Stimulated activated CD4-positive, alpha-beta T cell treated with anti-CD3 and anti-CD28 coated beads, Interleukin-12 subunit alpha, Interleukin-12 subunit beta, amount 100 ng/mL, for 24 hours (primary cell): ENCODE measurements around the gene C2orf49.
A peak's percentile ranks its signal among the peaks of the same experiment; 100 is the strongest.
"Not testable (repeated sequence)": the region's sequence is repeated elsewhere in the genome, so short reads cannot be mapped to it uniquely, and the experiment has no call there.

Experiments used
- DNase-seq, 2 experiments: peaks; one replicate each; pipeline ENCODE4 v3.0.0-alpha.2; 2020; ENCODE audit warnings: low read depth in 2 of 2

The C2orf49 gene

DNA sequence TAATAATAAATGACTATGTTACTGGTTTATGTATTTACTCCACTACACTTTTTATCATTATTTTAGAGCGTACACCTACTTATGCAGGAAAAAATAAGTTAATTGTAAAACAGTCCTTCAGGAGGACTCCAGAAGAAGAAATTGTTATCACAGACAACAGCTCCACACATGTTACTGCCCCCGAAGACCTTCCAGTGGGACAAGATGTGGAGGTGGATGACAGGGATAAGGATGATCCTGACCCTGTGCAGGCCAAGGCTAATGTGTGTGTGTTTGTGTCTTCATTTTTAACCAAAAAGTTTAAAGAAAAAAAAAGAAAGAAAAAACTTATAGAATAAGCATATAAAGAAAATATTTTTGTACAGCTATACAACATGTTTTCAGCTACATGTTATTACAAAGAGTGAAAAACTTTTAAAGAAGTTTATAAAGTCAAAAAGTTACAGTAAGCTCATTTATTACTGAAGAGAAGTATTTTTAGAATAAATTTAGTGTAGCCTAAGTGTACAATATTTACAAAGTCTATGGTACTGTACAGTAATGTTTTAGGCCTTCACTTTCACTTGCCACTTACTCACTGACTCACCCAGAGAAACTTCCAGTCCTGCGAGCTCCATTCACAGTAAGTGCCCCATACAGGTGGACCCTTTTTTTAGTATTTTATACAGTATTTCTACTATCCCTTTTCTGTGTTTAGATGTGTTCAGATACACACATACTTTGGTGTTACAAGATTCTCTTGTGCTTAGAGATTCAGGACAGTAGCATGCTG is 15.3 kb upstream of the C2orf49 start:
- no peak for DNase-seq

DNA sequence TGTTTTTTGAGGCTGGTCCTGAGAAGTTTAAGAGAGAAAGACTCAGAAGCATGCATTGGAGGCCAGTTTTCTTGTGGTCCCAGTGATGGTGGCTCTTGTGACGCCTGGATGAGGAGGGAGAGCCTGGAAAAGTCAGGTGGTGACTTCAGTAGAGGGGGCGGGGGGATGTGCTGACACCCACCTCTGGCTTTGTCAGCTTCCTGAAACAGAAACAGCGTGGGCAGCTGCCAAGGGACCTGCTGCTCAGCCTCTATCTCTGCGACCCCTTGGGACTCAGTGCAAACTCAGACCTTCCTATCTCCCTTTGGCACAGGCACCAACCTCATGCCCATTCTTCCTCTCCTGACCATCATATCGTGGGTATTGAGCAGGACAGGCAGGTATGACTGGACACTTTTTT is 14.2 kb upstream of the C2orf49 start:
- no peak for DNase-seq

DNA sequence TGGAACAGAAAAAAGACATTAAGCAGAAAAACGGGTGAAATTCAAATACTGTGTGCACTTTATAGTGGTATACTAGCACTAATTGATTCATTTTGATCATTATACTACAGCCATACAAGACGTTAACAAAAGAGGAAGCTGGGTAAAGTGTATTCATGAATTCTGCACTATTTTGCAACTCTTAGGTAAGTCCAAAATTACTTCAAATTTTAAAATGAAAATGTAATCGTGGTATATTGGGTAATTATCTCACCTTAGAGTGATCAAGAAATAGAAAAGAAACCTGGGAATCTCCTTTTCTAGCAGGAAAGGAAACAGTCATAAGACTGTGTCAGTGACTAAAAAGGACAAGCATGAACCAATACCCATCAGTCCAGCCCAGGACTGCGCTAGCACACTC is 13.2 kb upstream of the C2orf49 start:
- no peak for DNase-seq

DNA sequence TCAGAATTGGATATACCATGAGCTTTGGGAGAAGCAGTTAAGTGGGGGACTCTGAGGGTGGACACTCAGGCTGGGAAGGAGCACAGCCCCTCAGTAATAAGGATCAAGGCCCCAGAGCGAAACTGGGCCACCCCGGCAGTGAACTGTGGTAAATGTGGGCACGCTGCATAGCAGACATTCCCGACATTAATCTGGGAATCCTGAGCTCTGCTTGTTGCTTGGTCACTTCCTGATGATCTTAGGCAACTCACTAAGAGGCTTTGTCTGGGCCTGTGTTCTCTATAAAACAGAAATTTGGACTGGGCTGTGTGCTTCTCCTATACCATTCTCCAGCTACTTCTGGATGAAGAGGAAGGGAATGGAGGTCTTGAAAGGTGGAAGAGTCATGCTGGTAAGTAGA is 12.6 kb upstream of the C2orf49 start:
- no peak for DNase-seq

DNA sequence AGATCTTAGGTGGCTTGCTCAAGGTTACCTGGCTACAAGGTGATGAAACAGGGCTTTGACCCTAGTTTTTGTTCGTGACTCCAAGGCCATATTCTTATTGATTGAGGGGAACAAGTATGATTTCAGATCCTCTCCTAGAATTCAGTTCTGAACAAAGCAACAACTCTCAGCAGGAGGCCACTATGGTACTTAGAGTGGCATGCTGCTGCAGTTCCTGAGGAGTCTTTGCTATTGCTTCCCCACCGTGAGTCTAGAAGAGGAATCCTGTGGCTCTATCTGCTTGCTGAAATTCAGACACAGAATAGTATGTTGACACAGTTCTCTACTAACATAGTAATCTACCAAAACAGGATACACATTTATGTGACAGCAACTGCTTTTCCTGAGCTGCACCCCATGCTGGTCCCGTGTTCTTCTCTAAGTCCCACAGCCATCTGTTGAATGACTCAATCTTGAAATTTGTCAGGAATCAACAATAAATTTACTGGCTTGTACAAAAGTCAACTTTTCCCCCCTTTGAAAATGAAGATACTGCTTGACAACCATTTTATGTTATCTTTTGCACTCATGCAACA is 11.9 kb upstream of the C2orf49 start:
- DNase-seq, result no peak

DNA sequence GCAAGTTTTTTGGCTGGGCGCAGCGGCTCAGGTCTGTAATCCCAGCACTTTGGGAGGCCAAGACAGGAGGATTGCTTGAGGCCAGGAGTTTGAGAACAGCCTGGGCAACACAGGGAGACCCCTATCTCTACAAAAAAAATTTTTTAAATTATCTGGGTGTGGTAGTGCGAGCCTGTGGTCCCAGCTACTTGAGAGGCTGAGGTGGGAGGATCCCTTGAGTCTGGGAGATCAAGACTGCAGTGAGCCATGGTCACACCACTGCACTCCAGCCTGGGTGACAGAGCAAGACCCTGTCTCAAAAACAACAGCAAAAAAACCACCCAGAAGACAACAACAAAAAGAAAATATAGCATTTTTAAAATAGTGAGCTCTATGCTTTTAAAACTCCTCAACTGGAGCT is 10.1 kb upstream of the C2orf49 start:
- not testable (repeated sequence) for DNase-seq

DNA sequence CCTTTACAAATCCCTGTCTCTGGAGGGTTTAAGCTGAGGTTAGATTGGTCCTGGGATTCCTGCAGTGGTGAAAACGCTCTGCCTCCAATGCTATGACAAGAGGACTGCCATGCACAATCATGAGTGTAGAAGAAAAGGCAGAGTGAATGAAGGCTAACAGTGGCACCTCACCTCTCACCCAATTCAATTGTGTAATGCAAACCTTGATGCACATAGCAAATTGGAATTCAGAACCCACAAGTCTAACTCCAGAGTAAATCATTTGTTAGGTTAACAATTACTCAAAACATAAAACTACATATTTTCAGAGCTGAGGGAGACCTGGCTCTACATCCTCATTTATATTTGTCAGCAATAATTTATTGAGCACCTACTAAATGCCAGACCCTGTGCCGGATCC is 9.7 kb upstream of the C2orf49 start:
- DNase-seq, result no peak

DNA sequence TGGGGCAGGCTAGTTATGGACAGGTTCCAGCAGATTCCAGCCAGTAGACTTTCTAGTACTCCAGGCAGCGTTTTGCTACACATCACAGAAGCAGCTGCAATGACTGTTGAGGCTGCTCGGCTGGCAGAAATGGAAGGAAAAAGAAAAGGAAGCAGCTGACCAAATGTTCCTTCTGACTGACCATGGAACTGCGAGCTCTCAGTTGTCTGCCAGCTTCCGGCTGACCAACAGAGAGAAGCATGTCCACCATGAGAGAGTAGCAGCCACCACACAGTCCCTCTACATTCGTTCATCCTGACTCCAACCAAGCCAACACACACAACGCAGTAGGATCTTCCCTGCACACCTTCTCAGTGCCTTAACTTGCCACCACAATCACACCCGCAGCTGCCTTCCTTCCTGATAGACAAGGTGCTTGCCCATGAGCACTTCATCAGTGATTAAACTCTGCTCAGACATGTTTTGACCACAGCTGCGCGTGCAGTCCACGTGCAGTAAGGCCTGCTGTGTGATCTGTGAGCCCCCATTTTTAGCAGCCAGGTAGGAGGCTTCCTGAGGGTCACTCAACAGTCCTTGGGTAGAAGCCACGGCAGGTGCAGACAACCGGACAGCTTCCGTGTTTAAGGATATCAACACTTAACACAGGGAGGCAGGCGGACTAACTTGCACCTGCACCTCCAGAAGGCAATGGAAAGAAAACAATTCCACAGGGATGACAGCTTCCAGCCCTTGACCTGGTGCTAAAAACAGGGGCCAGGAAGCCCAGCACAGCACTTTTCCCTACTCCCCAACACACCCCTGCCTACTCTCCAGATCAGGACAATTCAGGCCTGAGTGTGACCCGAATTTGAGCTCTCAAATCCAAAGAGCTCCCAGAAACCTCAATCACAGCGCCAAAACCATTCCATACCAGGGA is 8.8 kb upstream of the C2orf49 start:
- peak in 1 of 2 experiments; percentile 16 for DNase-seq

DNA sequence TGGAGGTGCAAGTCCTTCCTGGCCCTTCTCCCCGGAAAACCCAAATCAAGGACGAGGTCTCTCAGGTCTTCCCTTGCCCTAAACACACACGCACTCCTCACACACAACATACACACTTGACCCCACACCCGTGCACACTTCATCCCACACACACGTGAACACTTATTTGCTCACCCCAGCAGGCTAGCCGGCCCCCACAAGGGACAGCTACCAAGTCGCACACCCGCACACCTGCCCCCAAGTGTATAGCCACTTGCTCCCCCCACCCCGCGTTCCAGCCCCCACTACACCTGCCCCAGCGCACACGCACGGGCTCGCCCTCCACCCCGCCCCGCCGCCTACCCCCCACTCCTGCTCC is 8.2 kb upstream of the C2orf49 start:
- peak in 1 of 2 experiments; percentile 6 for DNase-seq

DNA sequence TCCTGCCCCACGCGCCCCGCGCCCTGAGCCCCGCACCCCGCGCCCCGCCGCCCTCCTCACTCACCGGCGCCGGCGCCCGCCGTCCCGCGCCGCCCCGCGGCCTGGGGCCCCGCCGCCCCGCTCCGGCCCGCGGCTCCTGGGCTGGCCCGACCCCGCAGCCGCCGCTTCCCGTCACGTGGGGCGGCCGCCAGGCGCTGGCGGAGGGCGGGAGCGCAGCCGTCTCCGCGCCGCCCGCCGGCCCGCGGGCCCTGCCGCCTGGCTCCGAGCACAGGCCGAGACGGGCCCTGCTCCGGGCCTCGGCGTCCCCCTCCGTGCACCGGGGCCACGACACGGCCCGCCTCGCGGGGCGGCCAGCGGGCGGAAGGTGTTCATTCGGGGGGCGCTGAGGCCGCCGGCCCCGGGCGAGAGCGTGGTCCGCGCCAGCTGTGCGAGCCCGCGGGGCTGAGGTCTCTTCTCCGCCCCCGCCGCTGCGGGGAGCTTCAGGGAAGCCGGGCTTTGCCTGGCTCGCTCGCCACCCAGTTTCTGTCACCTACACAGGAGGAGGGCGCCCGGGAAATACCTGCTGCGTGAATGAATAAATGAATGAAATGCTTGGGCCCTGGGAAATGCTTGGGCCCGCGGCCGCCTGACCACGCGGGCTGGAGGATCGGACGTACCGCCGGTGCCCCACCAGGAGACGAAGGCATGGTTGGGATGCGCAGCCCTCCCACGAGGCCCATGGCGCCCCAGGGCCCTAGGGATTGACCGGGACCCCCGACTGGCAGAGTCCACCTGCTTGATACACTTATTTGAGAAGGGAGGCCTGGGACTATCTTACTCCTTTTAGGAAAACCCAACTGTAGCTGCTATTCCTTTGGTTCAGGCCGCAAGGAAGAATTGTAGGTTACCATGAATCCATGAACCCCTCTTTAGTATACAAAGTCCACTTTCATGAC is 7.5 kb upstream of the C2orf49 start, which contains the start of gene TGFBRAP1:
TGFBRAP1 (minus strand) TSS at position 175 of the 935 bp plus-strand sequence. CDS start 21,434 bp downstream, outside the sequence.
- peak; percentile 22 to 23 for DNase-seq

DNA sequence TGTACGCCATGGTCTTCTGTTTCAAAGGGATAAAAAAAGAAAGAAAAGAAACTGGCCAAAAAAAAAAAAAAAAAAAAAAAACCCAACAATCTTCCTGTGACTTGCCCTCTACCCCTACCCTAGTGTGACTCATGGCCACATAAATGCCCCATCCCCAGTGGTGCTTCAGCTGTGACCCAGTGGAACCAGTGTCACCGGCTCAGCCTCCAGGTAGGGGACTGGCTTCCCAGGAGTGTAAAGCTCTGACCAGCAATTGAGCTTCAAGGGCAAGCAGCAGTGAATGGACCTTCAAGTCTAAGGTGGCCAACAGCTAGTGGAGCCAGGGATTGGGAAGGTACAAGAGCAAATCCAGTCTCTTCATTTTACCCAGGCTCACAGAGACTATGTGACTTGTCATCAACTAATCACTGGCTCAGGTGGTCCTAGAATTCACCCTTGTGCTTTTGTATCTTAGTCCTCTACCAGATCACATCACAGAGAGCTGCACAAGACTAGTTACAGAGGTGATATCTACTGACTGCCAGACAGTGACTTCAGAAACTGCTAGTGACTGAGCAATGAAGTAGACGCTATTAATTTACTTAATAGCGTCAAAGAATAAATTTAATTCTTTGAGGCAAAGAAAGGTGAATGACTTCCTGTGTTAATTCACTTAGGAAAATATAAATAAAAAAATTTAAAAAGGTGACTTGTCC is 6.5 kb upstream of the C2orf49 start:
- DNase-seq, result peak in 1 of 2 experiments; percentile 3

DNA sequence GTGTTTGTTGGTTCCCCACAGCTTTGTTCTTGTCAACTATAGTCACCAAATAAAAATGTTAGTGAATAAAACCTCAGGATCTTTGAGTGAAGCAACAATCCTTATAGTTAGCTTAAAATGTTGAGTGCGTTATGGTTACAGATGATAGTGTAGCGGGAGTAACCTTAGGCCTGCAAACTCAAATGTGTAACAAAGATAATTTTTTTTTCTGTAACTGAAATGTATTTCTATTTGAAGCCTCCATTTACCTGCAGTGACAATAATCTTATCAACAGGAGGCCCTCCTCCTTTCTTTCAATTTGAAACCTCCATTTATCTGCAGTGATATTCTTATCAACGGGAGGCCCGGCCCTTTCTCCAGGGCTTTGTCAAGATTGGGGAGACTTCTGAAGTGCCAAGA is 3.1 kb upstream of the C2orf49 start:
- no peak for DNase-seq

DNA sequence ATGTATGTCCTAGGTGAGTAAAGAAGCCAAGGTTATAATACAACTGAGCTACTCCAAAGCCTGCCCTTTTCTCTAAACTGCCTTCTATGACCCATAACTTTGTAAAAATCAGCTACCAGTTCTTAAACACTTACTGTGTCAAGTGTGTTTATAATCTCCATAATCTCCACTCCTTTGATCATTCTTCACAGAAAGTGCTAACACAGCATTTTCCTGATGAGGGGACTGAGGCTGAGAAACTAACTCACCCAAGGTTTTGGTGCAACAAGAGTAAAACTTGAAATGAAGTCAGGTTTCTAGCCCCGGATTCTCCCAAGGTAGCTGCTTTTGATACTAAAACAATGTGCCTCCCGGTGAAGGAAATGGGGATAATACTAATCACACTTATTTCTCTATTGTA is 1.9 kb upstream of the C2orf49 start:
- DNase-seq, result no peak

DNA sequence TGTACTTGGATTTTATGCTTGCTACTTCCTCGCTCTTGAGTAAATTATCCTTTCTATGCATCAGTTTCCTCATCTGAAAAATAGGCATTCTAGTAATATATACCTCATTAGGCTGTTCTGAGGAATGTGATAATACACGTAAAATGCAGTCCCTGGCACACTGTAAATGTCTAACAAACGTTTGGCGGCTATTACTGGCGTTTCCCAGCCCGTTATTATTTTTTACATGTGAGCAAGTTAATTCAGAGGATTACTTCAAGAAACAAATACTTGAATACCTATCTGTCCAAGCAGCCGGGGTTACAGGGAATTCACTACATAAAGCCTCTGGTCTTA is 586 bp upstream of the C2orf49 start:
- DNase-seq, result no peak

DNA sequence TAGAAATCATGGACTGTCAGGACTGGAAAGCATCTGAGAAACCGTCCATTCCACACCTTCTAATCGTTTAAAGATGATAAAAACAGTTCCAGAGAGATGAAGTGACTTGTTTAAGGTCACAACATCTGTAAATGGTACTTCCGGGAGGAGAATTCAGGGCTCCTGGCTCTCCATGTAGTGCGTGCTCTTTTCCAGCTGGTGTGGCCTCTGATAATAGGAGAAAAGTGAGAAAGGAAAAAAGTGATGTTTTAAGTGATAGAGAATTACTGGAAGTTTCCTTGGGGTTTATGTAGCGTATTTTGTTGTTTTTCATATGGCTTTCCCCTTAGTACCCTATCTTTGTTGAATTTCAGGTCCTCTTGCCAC is 663 bp downstream of the C2orf49 start:
- no peak for DNase-seq

DNA sequence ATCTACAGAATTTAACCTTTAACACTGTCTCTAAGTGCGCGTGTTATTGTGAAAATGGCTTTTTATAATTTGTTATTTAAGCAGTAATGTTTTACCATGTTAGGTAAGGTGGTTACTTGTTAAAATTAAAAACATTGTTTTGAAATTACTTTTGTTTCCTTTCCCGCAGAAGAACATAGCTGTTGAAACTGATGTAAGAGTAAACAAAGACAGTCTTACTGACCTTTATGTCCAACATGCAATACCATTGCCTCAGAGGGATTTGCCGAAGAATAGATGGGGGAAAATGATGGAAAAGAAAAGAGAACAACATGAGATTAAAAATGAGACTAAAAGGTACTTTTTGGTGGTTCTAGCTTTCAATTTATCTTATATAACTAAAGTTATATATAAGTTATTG is 2.1 kb downstream of the C2orf49 start:
- DNase-seq, result no peak

DNA sequence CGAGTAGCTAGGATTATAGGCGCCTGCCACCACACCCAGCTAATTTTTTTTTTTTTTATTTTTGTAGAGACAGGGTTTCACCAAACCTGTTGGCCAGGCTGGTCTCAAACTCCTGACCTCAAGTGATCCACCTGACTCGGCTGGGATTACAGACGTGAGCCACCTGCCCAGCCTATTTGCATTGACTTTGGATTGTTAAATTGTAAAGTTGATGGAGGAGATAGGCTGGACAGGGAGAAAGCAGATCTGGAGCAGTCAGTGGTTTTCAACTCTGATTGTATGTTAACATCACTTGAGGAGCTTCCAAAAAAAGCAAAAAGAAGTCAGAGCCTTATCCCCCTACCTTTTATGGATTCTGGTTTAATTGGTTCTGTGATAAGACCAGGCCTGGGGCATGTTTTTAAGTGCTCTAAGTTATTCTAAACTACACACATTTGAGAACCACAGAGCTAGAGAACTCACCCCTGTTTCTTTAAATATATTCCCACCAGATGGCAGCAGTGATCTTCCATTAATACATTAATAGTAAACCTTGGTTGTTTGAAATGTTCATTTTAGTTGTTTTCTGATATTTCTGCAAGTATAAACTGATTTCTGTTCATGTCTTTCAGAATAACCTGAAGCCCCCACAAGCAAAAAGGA is 7.5 kb downstream of the C2orf49 start:
- DNase-seq, result no peak

DNA sequence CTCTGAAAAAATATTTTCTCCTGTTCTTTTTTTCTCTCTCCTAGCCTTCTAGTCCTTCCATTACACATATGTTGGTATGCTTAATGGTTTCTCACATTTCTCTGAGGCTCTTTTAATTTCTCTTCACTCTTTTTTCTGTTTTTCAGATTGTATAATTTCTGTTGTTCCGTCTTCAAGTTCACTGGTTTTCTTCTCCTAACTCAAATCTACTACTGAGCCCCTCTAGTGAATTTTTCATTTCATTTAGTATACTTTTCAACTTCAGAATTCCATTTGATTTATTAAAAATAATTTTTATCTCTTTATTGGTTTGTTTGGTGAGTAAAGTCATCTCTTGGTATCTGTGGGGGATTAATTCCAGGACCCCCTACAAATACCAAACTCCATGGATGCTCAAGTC is 19.8 kb downstream of the C2orf49 start:
- DNase-seq, result no peak

DNA sequence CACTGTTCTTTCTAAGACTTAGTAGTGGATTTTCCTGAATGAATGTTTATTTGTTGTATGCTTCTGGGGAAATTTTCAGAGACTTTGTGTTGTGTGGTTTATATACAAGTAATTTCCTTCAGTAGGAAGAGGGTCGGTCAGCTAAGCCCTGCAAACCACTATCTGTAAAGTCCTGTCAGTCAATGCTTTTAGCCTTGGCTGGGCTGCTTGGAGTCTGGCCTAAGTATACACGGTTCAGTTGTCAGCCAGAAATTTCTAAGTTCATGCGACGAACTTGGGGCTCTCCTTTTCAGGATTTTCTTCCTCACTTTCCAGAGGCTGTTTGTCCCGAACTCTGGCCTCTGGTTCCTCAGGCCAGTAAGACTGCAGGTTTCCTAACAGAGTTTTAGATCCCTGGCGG is 21.3 kb downstream of the C2orf49 start:
- no peak for DNase-seq

DNA sequence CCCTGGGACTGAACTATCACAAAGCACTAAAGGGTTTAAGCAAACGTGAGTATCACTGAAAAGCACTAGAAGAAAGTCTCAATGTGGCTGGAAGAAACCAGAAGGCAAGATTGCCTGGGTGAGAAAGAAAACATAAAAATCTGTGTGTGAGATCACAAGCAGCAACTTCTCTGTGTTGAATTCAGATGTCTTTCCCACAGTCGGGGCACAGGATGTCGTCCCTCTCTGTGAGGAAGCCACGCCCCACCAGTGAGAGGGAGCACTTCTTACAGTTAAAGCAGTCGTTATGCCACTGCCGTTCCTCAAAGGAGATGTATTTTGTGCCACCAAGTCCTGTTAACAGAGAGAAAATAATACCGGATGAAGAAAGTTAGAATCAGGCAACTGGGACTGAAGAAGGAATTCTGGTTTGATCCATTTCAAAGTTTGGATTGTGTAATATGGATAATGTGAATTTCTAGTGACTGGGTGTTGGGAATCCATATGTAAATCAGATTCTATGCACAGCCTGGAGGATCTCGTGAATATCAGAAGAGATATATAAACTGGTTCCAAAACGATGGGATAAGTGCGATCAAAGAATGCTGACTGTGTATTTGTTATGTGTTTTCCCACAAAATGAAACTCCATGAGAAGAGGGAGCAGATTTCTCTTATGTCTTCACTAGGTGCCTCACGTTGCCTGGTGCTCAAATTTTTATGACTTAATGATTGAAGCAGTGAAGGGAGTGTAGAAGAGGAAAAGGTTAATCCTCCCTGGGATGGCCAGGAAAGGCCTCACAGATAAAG is 24.0 kb downstream of the C2orf49 start:
- DNase-seq, result peak in 1 of 2 experiments; percentile 8
